Fibroblast of lung (primary cell): ENCODE measurements around the gene WNK2. TPM values are rescaled to one million over a fixed set of nuclear protein-coding genes. Genes with fewer than 3 reads are reported as not detected.

Source experiments
- DNase-seq, 2 donors: peaks; one replicate each; pipeline versions ENCODE4 v3.0.0 to v3.0.0-alpha.2; 2010; ENCODE audit warnings: low read depth in 2 of 2
- H2AFZ ChIP-seq: 2 replicates; pipeline ENCODE4 v1.5.1; 2012; ENCODE audit warnings: low read length, control low read depth, inconsistent platforms
- H3K27ac ChIP-seq: 2 replicates; pipeline ENCODE4 v1.5.1; 2011; ENCODE audit warnings: low read length, control low read depth; ENCODE audit not compliant: insufficient read depth
- H3K27me3 ChIP-seq: 2 replicates; pipeline ENCODE4 v1.5.1; 2011; ENCODE audit warnings: mild to moderate bottlenecking, low read length; ENCODE audit not compliant: control insufficient read depth, insufficient read depth
- H3K36me3 ChIP-seq: 2 replicates; pipeline ENCODE4 v1.5.1; 2011; ENCODE audit warnings: low read length; ENCODE audit not compliant: control insufficient read depth, insufficient read depth
- H3K4me1 ChIP-seq: 2 replicates; pipeline ENCODE4 v1.5.1; 2011; ENCODE audit warnings: low read length; ENCODE audit not compliant: control insufficient read depth, insufficient read depth; ENCODE audit errors: extremely low read depth
- H3K4me2 ChIP-seq: 2 replicates; pipeline ENCODE4 v1.5.1; 2011; ENCODE audit warnings: low read length, control low read depth; ENCODE audit not compliant: insufficient read depth; ENCODE audit errors: extremely low read depth
- H3K4me3 ChIP-seq, 4 experiments: fragments of 200-600 bp in 1 of 4; sonication (generic) in 1 of 4; replicated peaks in 1 of 4; 2 replicates each; pipeline ENCODE4 v1.5.1; 2011 to 2016; ENCODE audit warnings: low read length in 4 of 4, low read depth in 3 of 4, mild to moderate bottlenecking in 3 of 4, control low read depth in 2 of 4, inconsistent platforms in 1 of 4, mixed read lengths in 1 of 4; ENCODE audit not compliant: insufficient read depth in 1 of 4; ENCODE audit errors: control extremely low read depth in 1 of 4
- H3K79me2 ChIP-seq: 2 replicates; pipeline ENCODE4 v1.5.1; 2012; ENCODE audit warnings: mild to moderate bottlenecking, low read length, inconsistent platforms; ENCODE audit not compliant: control insufficient read depth, insufficient read depth
- H3K9ac ChIP-seq: 2 replicates; pipeline ENCODE4 v1.5.1; 2011; ENCODE audit warnings: mild to moderate bottlenecking, low read length, control low read depth; ENCODE audit not compliant: insufficient read depth
- H3K9me3 ChIP-seq: 2 replicates; pipeline ENCODE4 v1.5.1; 2012; ENCODE audit warnings: low read depth, low read length; ENCODE audit not compliant: control insufficient read depth, insufficient read depth
- H4K20me1 ChIP-seq: 2 replicates; pipeline ENCODE4 v1.5.1; 2011; ENCODE audit warnings: low read length; ENCODE audit not compliant: control insufficient read depth, insufficient read depth; ENCODE audit errors: extremely low read depth
- EZH2 ChIP-seq: IDR thresholded peaks from 2 replicates; pipeline ENCODE4 v1.5.1; 2012; ENCODE audit warnings: low read length, control low read depth, mild to moderate bottlenecking; ENCODE audit errors: missing control alignments
- polyA plus RNA-seq, 2 donors: library from polyadenylated mRNA; depleted of rRNA in 1 of 2; stranded (reverse) in 1 of 2; unstranded in 1 of 2; fragments of >200 nt; gene quantifications; 2 replicates each; pipeline ENCODE4 v1.2.1, GENCODE V29; 2011 to 2012; ENCODE audit warnings: missing spikeins in 1 of 2
- total RNA-seq: library from RNA; depleted of rRNA; stranded (reverse); fragments of >200 nt; gene quantifications from 2 replicates; pipeline ENCODE4 v1.2.1, GENCODE V29; 2014
- TF ChIP-seq, protein P1 (sequence below), 2 donors: IDR thresholded peaks in 1 of 2; conservative IDR thresholded peaks in 1 of 2; 1 replicate in 1 of 2; 2 replicates in 1 of 2; pipeline ENCODE4 v1.5.1; 2011 to 2012; ENCODE audit warnings: low read length in 2 of 2, control low read depth in 1 of 2, inconsistent platforms in 1 of 2, low read depth in 1 of 2, mild to moderate bottlenecking in 1 of 2

Gene WNK2
- total and polyA plus RNA-seq, 2 donors (not counting 1 experiment from before 2014, with no cell fraction given) = not detected

DNA sequence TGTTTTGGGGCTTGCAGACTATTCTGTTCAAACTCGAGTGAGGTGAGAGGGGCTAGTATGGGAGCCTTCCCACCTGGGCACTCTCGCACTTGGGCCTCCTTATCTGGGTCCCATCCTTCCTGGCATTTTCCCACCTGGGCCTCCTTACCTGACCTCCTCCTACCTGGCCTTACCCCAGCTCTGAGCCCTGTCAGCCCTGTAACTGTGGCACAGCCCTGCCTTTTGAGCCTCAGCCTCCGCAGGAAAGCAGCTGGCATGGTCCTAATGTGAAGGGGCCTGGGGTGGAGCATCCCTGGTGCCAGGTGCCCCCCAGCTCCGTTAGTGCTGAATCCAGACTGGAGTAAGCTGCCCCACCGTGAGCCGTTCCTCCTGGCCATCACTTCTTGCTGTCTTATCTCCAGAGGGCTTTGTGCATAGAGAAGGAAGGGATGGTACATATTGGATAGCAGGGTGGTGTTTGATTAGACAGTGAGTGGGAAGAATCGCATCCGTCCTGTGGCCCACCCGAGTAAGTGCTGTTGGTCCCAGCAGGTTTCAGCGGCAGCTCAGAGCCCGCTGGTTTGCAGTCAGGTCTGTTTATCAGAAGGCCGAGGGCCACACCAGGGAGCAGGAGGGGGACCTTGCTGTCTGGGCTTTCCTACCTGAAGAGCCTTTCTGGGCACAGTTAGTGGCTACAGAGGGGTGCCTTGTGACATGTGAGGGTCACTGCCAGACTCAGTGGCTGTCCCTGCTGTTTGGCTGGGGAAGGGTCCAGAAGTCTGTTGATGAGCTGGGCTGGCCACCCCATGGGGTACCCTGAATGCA, 76.5 kb downstream of the WNK2 start:
- Histone ChIP-seq H3K9me3 (no peaks in the 10 kb centered on the region), H2AFZ (no peak overlapping the region), H3K27me3 (no peaks in the 10 kb centered on the region), H3K4me3 (no peak overlapping the region), H3K9ac (no peak overlapping the region), H4K20me1 (no peaks in the 10 kb centered on the region), H3K4me2 (no peak overlapping the region), H3K79me2 (no peaks in the 10 kb centered on the region), H3K4me1 (no peaks in the 10 kb centered on the region), H3K36me3 (no peaks in the 10 kb centered on the region), H3K27ac (no peak overlapping the region)
- TF ChIP-seq EZH2 = no peak
- TF ChIP-seq, protein P1, sequence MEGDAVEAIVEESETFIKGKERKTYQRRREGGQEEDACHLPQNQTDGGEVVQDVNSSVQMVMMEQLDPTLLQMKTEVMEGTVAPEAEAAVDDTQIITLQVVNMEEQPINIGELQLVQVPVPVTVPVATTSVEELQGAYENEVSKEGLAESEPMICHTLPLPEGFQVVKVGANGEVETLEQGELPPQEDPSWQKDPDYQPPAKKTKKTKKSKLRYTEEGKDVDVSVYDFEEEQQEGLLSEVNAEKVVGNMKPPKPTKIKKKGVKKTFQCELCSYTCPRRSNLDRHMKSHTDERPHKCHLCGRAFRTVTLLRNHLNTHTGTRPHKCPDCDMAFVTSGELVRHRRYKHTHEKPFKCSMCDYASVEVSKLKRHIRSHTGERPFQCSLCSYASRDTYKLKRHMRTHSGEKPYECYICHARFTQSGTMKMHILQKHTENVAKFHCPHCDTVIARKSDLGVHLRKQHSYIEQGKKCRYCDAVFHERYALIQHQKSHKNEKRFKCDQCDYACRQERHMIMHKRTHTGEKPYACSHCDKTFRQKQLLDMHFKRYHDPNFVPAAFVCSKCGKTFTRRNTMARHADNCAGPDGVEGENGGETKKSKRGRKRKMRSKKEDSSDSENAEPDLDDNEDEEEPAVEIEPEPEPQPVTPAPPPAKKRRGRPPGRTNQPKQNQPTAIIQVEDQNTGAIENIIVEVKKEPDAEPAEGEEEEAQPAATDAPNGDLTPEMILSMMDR (conservative IDR thresholded peaks at IDR 0.05 in 1 of 2, IDR thresholded peaks at IDR 0.05 in 1 of 2; ENCODE audit: low read depth in 1 of 2, low read length in 2 of 2) = no peak
- DNase-seq = no peak

DNA sequence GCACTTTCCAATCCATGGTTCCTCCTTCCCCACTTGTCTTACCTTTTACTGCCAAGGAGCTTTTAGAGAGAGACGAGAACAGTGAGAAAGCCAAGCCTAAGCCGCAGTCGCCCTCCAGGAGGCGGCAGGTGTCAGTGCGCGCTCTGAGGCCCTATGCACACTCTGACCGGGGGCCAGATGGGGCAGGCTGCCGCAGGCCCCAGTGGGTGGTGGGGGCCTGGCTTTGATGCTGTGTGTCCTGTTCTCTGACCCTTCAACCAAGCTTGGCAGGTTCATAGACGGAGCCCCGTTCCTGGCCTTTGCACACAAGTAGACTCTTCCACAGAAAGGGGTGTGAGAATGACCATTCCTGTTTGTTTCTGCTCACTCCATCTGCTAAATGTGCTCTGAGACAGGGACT, 77.3 kb downstream of the WNK2 start:
- H2AFZ ChIP-seq = no peak overlapping the region
- TF ChIP-seq, protein P1 (conservative IDR thresholded peaks at IDR 0.05 in 1 of 2, IDR thresholded peaks at IDR 0.05 in 1 of 2; ENCODE audit: low read depth in 1 of 2, low read length in 2 of 2) = no peak
- no peak for TF ChIP-seq EZH2
- H3K27me3 ChIP-seq = no peaks in the 10 kb centered on the region
- no peaks in the 10 kb centered on the region for H4K20me1 ChIP-seq
- no peak overlapping the region for H3K4me2 ChIP-seq
- no peak for DNase-seq
- H3K36me3 ChIP-seq = no peaks in the 10 kb centered on the region
- H3K4me3 ChIP-seq = no peak overlapping the region
- H3K4me1 ChIP-seq = no peaks in the 10 kb centered on the region
- no peak overlapping the region for H3K9ac ChIP-seq
- no peaks in the 10 kb centered on the region for H3K9me3 ChIP-seq
- no peak overlapping the region for H3K27ac ChIP-seq
- no peaks in the 10 kb centered on the region for H3K79me2 ChIP-seq

DNA sequence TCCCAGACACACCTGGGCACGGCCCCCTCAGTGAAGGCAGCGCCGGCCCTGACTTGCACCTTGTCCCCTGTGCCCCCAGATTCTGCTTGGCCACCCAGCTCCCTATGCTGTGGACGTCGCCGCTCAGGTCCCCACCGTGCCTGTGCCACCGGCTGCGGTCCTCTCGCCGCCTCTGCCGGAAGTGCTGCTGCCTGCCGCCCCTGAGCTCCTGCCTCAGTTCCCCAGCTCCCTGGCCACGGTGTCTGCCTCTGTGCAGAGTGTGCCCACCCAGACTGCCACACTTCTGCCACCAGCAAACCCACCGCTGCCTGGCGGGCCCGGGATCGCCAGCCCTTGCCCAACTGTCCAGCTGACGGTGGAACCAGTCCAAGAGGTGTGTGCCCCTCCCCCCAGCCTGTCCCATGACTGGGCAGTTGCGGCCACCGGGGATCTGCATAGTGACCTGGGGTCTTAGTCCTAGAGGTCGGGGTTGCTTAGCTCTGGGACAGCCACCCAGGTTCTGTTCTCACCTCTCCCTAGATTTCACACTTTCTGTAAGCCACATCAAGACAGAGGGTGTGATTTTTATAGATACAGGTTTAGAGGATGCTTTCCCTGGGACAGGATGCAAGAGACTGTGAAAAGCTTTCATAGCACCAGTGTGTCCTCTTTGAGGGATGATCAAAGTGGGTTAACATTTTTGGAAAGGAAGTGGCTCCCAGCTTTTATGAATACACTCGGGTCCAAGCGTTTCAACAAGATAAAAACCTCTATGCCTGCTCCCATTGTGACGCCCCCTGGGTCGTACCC, 78.0 kb downstream of the WNK2 start:
- no peaks in the 10 kb centered on the region for H4K20me1 ChIP-seq
- H3K9me3 ChIP-seq = no peaks in the 10 kb centered on the region
- no peaks in the 10 kb centered on the region for H3K27me3 ChIP-seq
- H2AFZ ChIP-seq = no peak overlapping the region
- no peak overlapping the region for H3K4me3 ChIP-seq
- H3K36me3 ChIP-seq = no peaks in the 10 kb centered on the region
- H3K4me1 ChIP-seq = no peaks in the 10 kb centered on the region
- no peak overlapping the region for H3K27ac ChIP-seq
- no peak for DNase-seq
- no peak overlapping the region for H3K9ac ChIP-seq
- no peaks in the 10 kb centered on the region for H3K79me2 ChIP-seq
- TF ChIP-seq, protein P1 (conservative IDR thresholded peaks at IDR 0.05 in 1 of 2, IDR thresholded peaks at IDR 0.05 in 1 of 2; ENCODE audit: low read depth in 1 of 2, low read length in 2 of 2) = no peak
- no peak for TF ChIP-seq EZH2
- H3K4me2 ChIP-seq = no peak overlapping the region
